Activated CD8-positive, alpha-beta memory T cell treated with anti-CD3 and anti-CD28 coated beads, Interleukin-2, amount 50 U/mL, for 24 hours (primary cell): ENCODE measurements around the gene TBCD.
"Not testable (repeated sequence)": the region's sequence is repeated elsewhere in the genome, so short reads cannot be mapped to it uniquely, and the experiment has no call there.

ENCODE experiments used
- DNase-seq: peaks from one replicate; pipeline ENCODE4 v3.0.0-alpha.2; 2020; ENCODE audit errors: extremely low read depth

Gene TBCD

GRCh38 chr17:82956726-82957468, 205.0 kb downstream of the TBCD start:
- no peak for DNase-seq

GRCh38 chr17:82957469-82957795, 205.6 kb downstream of the TBCD start:
- no peak for DNase-seq

GRCh38 chr17:82957961-82958561, 206.2 kb downstream of the TBCD start:
- no peak for DNase-seq

GRCh38 chr17:82959242-82959930, 207.5 kb downstream of the TBCD start:
- DNase-seq = no peak

- no peak for DNase-seq
Observed at GRCh38 chr17:82959990-82960418, 208.1 kb downstream of the TBCD start.

GRCh38 chr17:82960419-82961271, 208.8 kb downstream of the TBCD start:
- DNase-seq = no peak

- no peak for DNase-seq
Observed at GRCh38 chr17:82961366-82962162, 209.7 kb downstream of the TBCD start.

- DNase-seq = no peak
Observed at GRCh38 chr17:82962163-82962720, 210.4 kb downstream of the TBCD start.

GRCh38 chr17:82963104-82963950, 211.5 kb downstream of the TBCD start:
- DNase-seq = no peak

- not testable (repeated sequence) for DNase-seq
Observed at GRCh38 chr17:82964451-82964850, 212.6 kb downstream of the TBCD start.

- no peak for DNase-seq
Observed at GRCh38 chr17:82964851-82965341, 213.0 kb downstream of the TBCD start.

GRCh38 chr17:82965371-82965770, 213.5 kb downstream of the TBCD start:
- DNase-seq = no peak

GRCh38 chr17:82966415-82966814, 214.6 kb downstream of the TBCD start:
- no peak for DNase-seq

- DNase-seq = no peak
Observed at GRCh38 chr17:82967268-82968032, 215.6 kb downstream of the TBCD start.

- DNase-seq = not testable (repeated sequence)
Observed at GRCh38 chr17:82968033-82968841, 216.4 kb downstream of the TBCD start.

- no peak for DNase-seq
Observed at GRCh38 chr17:82970067-82970466, 218.2 kb downstream of the TBCD start.

GRCh38 chr17:82970818-82971590, 219.1 kb downstream of the TBCD start:
- no peak for DNase-seq
